Uterus (tissue), 4 donors: ENCODE data around the gene METTL5. TPM values are rescaled to one million over a fixed set of nuclear protein-coding genes. Genes with fewer than 3 reads are reported as not detected.

ENCODE experiments used
- DNase-seq, 2 donors: peaks; one replicate each; pipeline ENCODE4 v3.0.0-alpha.2; 2019 to 2020
- H3K27ac ChIP-seq, 2 donors: fragments of 200-600 bp; sonication (generic); 1 replicate in 1 of 2; 2 replicates in 1 of 2; pipeline ENCODE4 v1.5.1; 2016 to 2018
- H3K27me3 ChIP-seq, 2 donors: fragments of 200-600 bp; sonication (generic); one replicate each; pipeline ENCODE4 v1.5.1; 2018 to 2019; ENCODE audit warnings: control low read depth in 1 of 2
- H3K36me3 ChIP-seq, 2 donors: fragments of 200-600 bp; sonication (generic); one replicate each; pipeline ENCODE4 v1.5.1; 2019; ENCODE audit warnings: control low read depth in 1 of 2
- H3K4me1 ChIP-seq, 2 donors: fragments of 200-600 bp; sonication (generic); one replicate each; pipeline ENCODE4 v1.5.1; 2018 to 2019; ENCODE audit warnings: control low read depth in 1 of 2
- H3K4me3 ChIP-seq, 2 donors: fragments of 200-600 bp; sonication (generic); 1 replicate in 1 of 2; 2 replicates in 1 of 2; pipeline ENCODE4 v1.5.1; 2018 to 2019; ENCODE audit warnings: mild to moderate bottlenecking in 1 of 2
- H3K9me3 ChIP-seq, 2 donors: fragments of 200-600 bp; sonication (generic); one replicate each; pipeline ENCODE4 v1.5.1; 2019; ENCODE audit warnings: control low read depth in 1 of 2
- CTCF ChIP-seq, 4 experiments: fragments of 200-600 bp in 2 of 4; fragments of 450-650 bp in 2 of 4; sonication (generic) in 2 of 4; IDR thresholded peaks; one replicate each; pipeline ENCODE4 v1.5.1; 2016 to 2019; ENCODE audit warnings: antibody characterized with exemption in 4 of 4, mild to moderate bottlenecking in 2 of 4, moderate library complexity in 1 of 4
- POLR2A ChIP-seq, 2 donors: fragments of 450-650 bp; IDR thresholded peaks; one replicate each; pipeline ENCODE4 v1.6.1; 2016; ENCODE audit warnings: antibody characterized with exemption in 2 of 2, mild to moderate bottlenecking in 1 of 2, moderate library complexity in 1 of 2
- intact Hi-C: fragments of 100-400 bp; cut with DNase I; formaldehyde crosslinking; loops from one replicate; pipeline ENCODE4 v1.15.1; 2023; ENCODE audit warnings: low total_unique reads
- total RNA-seq, 4 donors: library from RNA; depleted of rRNA in 3 of 4; stranded (reverse); fragments of >200 nt in 3 of 4; gene quantifications; one replicate each; pipeline versions ENCODE4 v1.1.0 to v1.2.4, GENCODE V29; 2014 to 2023
- donor health status: DM: yes; HTN: yes; CAD: no.

The METTL5 gene
- total RNA-seq, 4 donors from 2014 or later, result 28.5 to 763 (median 38.4) TPM

- no peak overlapping the region for H3K27ac ChIP-seq
- TF ChIP-seq POLR2A (IDR thresholded peaks at IDR 0.05) (no peak), CTCF (IDR thresholded peaks at IDR 0.05) (no peak)
These were observed 48.4 kb downstream of the METTL5 start for GRCh38 chr2:169776252-169776761.

GRCh38 chr2:169775765-169776164 is 48.9 kb downstream of the METTL5 start:
- no peaks in the 10 kb centered on the region for H3K9me3 ChIP-seq
- H3K4me3 ChIP-seq, result no peak overlapping the region
- H3K27ac ChIP-seq, result no peak overlapping the region
- DNase-seq, result no peak
- intact Hi-C loops, result no loop called here
- TF ChIP-seq POLR2A (IDR thresholded peaks at IDR 0.05), result no peak
- TF ChIP-seq CTCF (IDR thresholded peaks at IDR 0.05), result no peak
- no peaks in the 10 kb centered on the region for H3K36me3 ChIP-seq
- no peaks in the 10 kb centered on the region for H3K4me1 ChIP-seq
- no peaks in the 10 kb centered on the region for H3K27me3 ChIP-seq

More at GRCh38 chr2:169776252-169776761, 48.4 kb downstream of the METTL5 start:
- Histone ChIP-seq H3K36me3 (no peaks in the 10 kb centered on the region), H3K4me3 (no peak overlapping the region), H3K4me1 (no peaks in the 10 kb centered on the region), H3K9me3 (no peaks in the 10 kb centered on the region), H3K27me3 (no peaks in the 10 kb centered on the region)
- intact Hi-C loops, result no loop called here
- DNase-seq, result no peak

GRCh38 chr2:169775354-169775753 is 49.4 kb downstream of the METTL5 start:
- TF ChIP-seq CTCF (IDR thresholded peaks at IDR 0.05) (no peak), POLR2A (IDR thresholded peaks at IDR 0.05) (no peak)
- H3K36me3 ChIP-seq, result no peaks in the 10 kb centered on the region
- intact Hi-C loops, result no loop called here
- H3K4me1 ChIP-seq, result no peaks in the 10 kb centered on the region
- H3K27me3 ChIP-seq, result no peaks in the 10 kb centered on the region
- H3K4me3 ChIP-seq, result no peak overlapping the region
- H3K9me3 ChIP-seq, result no peaks in the 10 kb centered on the region
- DNase-seq, result no peak
- no peak overlapping the region for H3K27ac ChIP-seq

GRCh38 chr2:169772651-169773050 is 52.1 kb downstream of the METTL5 start:
- Histone ChIP-seq H3K36me3 (no peaks in the 10 kb centered on the region), H3K9me3 (no peaks in the 10 kb centered on the region), H3K27ac (no peak overlapping the region), H3K27me3 (no peaks in the 10 kb centered on the region), H3K4me3 (no peak overlapping the region), H3K4me1 (peaks cover 0 to 3% of the 10 kb centered on the region in 2 donors)
- DNase-seq, result no peak
- intact Hi-C loops, result no loop called here
- TF ChIP-seq CTCF (IDR thresholded peaks at IDR 0.05), result no peak
- TF ChIP-seq POLR2A (IDR thresholded peaks at IDR 0.05), result no peak

- Histone ChIP-seq H3K36me3 (no peaks in the 10 kb centered on the region), H3K9me3 (no peaks in the 10 kb centered on the region), H3K27me3 (no peaks in the 10 kb centered on the region), H3K4me1 (peaks cover 0 to 3% of the 10 kb centered on the region in 2 donors), H3K27ac (no peak overlapping the region), H3K4me3 (no peak overlapping the region)
- no peak for DNase-seq
- TF ChIP-seq CTCF (IDR thresholded peaks at IDR 0.05), result no peak
- TF ChIP-seq POLR2A (IDR thresholded peaks at IDR 0.05), result no peak
- intact Hi-C loops, result no loop called here
These were observed 53.1 kb downstream of the METTL5 start for GRCh38 chr2:169771612-169772011.
